Measurements from ENCODE around the gene LEF1. TPM values are rescaled to one million over a fixed set of nuclear protein-coding genes. Genes with fewer than 3 reads are reported as not detected.
A peak's percentile ranks its signal among the peaks of the same experiment; 100 is the strongest.

LEF1 gene
- total and polyA plus RNA-seq, 9 of the 15 experiments (the other 6 are each of a cell fraction or from before 2014, with no cell fraction given), result 15.1 to 81.1 (median 29.7) TPM

GRCh38 chr4:108117418-108118182 is 51.1 kb downstream of the LEF1 start (continued):
- peak in 1 of 2 experiments; percentile 62; a peak in 1 of 4 replicates for TF ChIP-seq MLLT1 (IDR thresholded peaks at IDR 0.05)
- no peak for TF ChIP-seq THRAP3 (IDR thresholded peaks at IDR 0.05; ENCODE audit: borderline replicate concordance)
- peak; percentile 35 for TF ChIP-seq SMARCA4 (IDR thresholded peaks at IDR 0.05)
- no peak for TF ChIP-seq NONO (IDR thresholded peaks at IDR 0.05; ENCODE audit: low read depth in 2 of 2, low read length in 1 of 2)
- TF ChIP-seq ZNF197 (CRISPR knock-in tag; IDR thresholded peaks at IDR 0.05; ENCODE audit: low read depth), result no peak
- no peak for TF ChIP-seq TSHZ1 (CRISPR knock-in tag; IDR thresholded peaks at IDR 0.05)
- no peak for TF ChIP-seq SNAPC5 (CRISPR knock-in tag; IDR thresholded peaks at IDR 0.05)
- no peak for TF ChIP-seq SMAD2 (IDR thresholded peaks at IDR 0.05; ENCODE audit: low read depth, low read length)
- TF ChIP-seq CTBP1 (IDR thresholded peaks at IDR 0.05; ENCODE audit: borderline replicate concordance), result no peak
- TF ChIP-seq CHD4 (IDR thresholded peaks at IDR 0.05; ENCODE audit: insufficient read depth, insufficient replicate concordance, low read depth, low read length, poor library complexity, severe bottlenecking), result peak; percentile 65
- TF ChIP-seq WHSC1 (IDR thresholded peaks at IDR 0.05; ENCODE audit: low read length), result no peak
- no peak for TF ChIP-seq CEBPG (CRISPR knock-in tag; IDR thresholded peaks at IDR 0.05)
- peak; percentile 30 to 72; a peak in 2 of 4 replicates for TF ChIP-seq CEBPG (tag; conservative IDR thresholded peaks at IDR 0.05 in 1 of 2, IDR thresholded peaks at IDR 0.05 in 1 of 2)
- TF ChIP-seq MEIS2 (IDR thresholded peaks at IDR 0.05; ENCODE audit: partially characterized antibody), result peak; percentile 55
- TF ChIP-seq CXXC5 (CRISPR knock-in tag; IDR thresholded peaks at IDR 0.05), result 0 out of 2 replicates have a peak, but pooled peaks have one; percentile 13

Data from K562 (cell line).